Measurements from ENCODE around the gene SEC22A. TPM values are rescaled to one million over a fixed set of nuclear protein-coding genes. Genes with fewer than 3 reads are reported as not detected.

Gene SEC22A
- total and polyA plus RNA-seq, 4 donors: 6.9 to 47.7 (median 11.9) TPM

DNA sequence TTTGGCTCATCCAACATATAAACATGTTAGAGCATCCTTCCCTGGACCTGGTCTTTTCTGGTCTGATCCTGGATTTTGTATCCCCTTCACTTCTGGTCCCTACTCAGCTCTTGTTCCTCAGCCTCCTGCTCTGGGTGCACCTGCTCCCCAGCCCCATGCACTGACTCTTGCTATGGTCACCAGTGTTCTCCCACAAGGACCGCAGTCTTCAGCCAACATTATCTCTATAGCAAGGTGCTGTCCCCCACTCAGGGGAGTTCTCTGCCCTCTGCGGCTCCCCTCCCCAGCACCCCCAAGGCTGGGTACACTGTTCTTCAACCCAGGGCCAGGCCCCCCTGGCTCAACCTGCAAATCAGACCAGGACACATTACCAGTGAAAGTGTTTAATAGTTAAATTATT lies 80.2 kb downstream of the SEC22A start:
- Histone ChIP-seq H3K4me3 (no peak overlapping the region), H3K9me3 (ENCODE audit: control insufficient read depth in 4 of 4, insufficient read depth in 3 of 4, low read length in 3 of 4) (no peaks in the 10 kb centered on the region), H3K27ac (ENCODE audit: low read depth in 1 of 2, low read length in 1 of 2) (no peak overlapping the region), H3K9ac (ENCODE audit: insufficient read depth in 1 of 2, low read length in 2 of 2) (no peak overlapping the region), H3K36me3 (ENCODE audit: control insufficient read depth in 4 of 4, insufficient read depth in 4 of 4, low read length in 4 of 4) (peaks cover 0 to 7% (median 2%) of the 10 kb centered on the region in 4 donors), H3K4me1 (ENCODE audit: control insufficient read depth in 5 of 5, insufficient read depth in 5 of 5, low read length in 5 of 5) (peaks cover 0 to 5% (median 0%) of the 10 kb centered on the region in 5 donors), H3K27me3 (ENCODE audit: control insufficient read depth in 3 of 3, insufficient read depth in 3 of 3, low read length in 2 of 3) (no peaks in the 10 kb centered on the region)
- WGBS, 2 donors: 98 to 100% methylated on average over 2 of the region's 2 CpGs
- TF ChIP-seq, protein P1, sequence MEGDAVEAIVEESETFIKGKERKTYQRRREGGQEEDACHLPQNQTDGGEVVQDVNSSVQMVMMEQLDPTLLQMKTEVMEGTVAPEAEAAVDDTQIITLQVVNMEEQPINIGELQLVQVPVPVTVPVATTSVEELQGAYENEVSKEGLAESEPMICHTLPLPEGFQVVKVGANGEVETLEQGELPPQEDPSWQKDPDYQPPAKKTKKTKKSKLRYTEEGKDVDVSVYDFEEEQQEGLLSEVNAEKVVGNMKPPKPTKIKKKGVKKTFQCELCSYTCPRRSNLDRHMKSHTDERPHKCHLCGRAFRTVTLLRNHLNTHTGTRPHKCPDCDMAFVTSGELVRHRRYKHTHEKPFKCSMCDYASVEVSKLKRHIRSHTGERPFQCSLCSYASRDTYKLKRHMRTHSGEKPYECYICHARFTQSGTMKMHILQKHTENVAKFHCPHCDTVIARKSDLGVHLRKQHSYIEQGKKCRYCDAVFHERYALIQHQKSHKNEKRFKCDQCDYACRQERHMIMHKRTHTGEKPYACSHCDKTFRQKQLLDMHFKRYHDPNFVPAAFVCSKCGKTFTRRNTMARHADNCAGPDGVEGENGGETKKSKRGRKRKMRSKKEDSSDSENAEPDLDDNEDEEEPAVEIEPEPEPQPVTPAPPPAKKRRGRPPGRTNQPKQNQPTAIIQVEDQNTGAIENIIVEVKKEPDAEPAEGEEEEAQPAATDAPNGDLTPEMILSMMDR (IDR thresholded peaks at IDR 0.05; ENCODE audit: control extremely low read depth, extremely low read depth): no peak
- DNase-seq: no peak
- ATAC-seq (ENCODE audit: insufficient read depth, low FRiP score): no peak

DNA sequence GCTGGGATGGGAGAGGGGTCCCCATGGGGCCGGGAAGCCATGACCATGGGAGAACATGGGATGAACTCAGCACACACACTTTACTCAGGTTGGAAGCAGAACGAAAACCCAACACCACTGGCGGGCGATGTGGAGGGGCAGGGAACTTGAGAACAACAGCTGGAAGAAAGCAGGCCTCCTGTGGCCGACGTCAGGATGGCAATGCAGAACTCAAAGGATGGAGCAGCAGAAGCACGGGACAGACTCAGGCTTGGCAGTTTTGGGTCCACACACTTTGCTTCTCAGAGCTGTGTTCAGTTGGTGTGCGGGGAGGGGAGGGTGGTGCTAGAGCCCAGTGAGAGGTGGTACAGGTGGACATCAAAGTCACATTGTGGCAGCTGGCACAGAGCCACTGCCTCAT lies 80.7 kb downstream of the SEC22A start:
- no peaks in the 10 kb centered on the region for H3K9me3 ChIP-seq (ENCODE audit: control insufficient read depth in 4 of 4, insufficient read depth in 3 of 4, low read length in 3 of 4)
- TF ChIP-seq, protein P1 (IDR thresholded peaks at IDR 0.05; ENCODE audit: control extremely low read depth, extremely low read depth): no peak
- no peak for ATAC-seq (ENCODE audit: insufficient read depth, low FRiP score)
- peaks cover 0 to 7% (median 2%) of the 10 kb centered on the region in 4 donors for H3K36me3 ChIP-seq (ENCODE audit: control insufficient read depth in 4 of 4, insufficient read depth in 4 of 4, low read length in 4 of 4)
- H3K27ac ChIP-seq (ENCODE audit: low read depth in 1 of 2, low read length in 1 of 2): no peak overlapping the region
- no peaks in the 10 kb centered on the region for H3K27me3 ChIP-seq (ENCODE audit: control insufficient read depth in 3 of 3, insufficient read depth in 3 of 3, low read length in 2 of 3)
- no peak overlapping the region for H3K9ac ChIP-seq (ENCODE audit: insufficient read depth in 1 of 2, low read length in 2 of 2)
- DNase-seq: no peak
- no peak overlapping the region for H3K4me3 ChIP-seq
- WGBS, 2 donors: 82 to 88% methylated on average over 8 of the region's 8 CpGs
- no peaks in the 10 kb centered on the region for H3K4me1 ChIP-seq (ENCODE audit: control insufficient read depth in 5 of 5, insufficient read depth in 5 of 5, low read length in 5 of 5)

DNA sequence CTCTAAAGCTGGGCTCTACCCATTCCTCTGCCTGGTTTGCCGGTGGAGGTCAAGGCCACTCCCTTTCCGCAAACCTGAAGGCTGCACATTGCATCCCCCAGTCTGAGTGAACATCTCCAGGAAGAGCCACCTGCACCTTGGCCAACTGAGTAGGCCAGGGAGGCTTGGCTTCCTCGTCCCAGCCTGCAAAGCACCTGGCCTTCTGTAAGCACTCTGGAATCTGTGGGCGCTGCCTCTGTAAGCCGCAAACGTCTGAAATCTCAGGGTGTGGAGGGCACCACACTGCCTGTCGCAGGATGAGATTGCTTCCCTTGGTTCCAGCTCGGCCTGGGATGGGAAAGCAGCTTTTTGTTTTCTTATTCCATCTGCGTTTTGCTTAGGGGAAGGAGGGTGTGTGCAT lies 81.3 kb downstream of the SEC22A start:
- TF ChIP-seq, protein P1 (IDR thresholded peaks at IDR 0.05; ENCODE audit: control extremely low read depth, extremely low read depth): no peak
- Histone ChIP-seq H3K9me3 (ENCODE audit: control insufficient read depth in 4 of 4, insufficient read depth in 3 of 4, low read length in 3 of 4) (no peaks in the 10 kb centered on the region), H3K4me3 (no peak overlapping the region), H3K27ac (ENCODE audit: low read depth in 1 of 2, low read length in 1 of 2) (no peak overlapping the region), H3K9ac (ENCODE audit: insufficient read depth in 1 of 2, low read length in 2 of 2) (no peak overlapping the region), H3K27me3 (ENCODE audit: control insufficient read depth in 3 of 3, insufficient read depth in 3 of 3, low read length in 2 of 3) (no peaks in the 10 kb centered on the region), H3K4me1 (ENCODE audit: control insufficient read depth in 5 of 5, insufficient read depth in 5 of 5, low read length in 5 of 5) (no peaks in the 10 kb centered on the region), H3K36me3 (ENCODE audit: control insufficient read depth in 4 of 4, insufficient read depth in 4 of 4, low read length in 4 of 4) (peaks cover 0 to 7% (median 2%) of the 10 kb centered on the region in 4 donors)
- WGBS, 2 donors: 86 to 87% methylated on average over 9 of the region's 9 CpGs
- DNase-seq: no peak
- ATAC-seq (ENCODE audit: insufficient read depth, low FRiP score): no peak

All from lung (tissue), 12 donors.